HepG2 (cell line): ENCODE measurements around the gene AAGAB. TPM values are rescaled to one million over a fixed set of nuclear protein-coding genes. Genes with fewer than 3 reads are reported as not detected.

ENCODE experiments used
- ATAC-seq: fragments of 200-7000 bp; cut with Tn5 transposase; 3 replicates; pipeline ENCODE4 v1.9.1; 2020; ENCODE audit warnings: mild to moderate bottlenecking, moderate library complexity
- Bru-seq: library from RNA; stranded (reverse); fragments of 400-500 nt; gene quantifications from one replicate; lab custom pipeline; 2021; lab: Mats Ljungman, UMichigan
- BruChase-seq, 2 experiments: library from RNA; stranded (reverse); fragments of 400-500 nt; gene quantifications; one replicate each; lab custom pipeline; 2021; lab: Mats Ljungman, UMichigan
- BruUV-seq: library from RNA; stranded (reverse); fragments of 400-500 nt; replicated peaks from 2 replicates; lab custom pipeline; 2021; lab: Mats Ljungman, UMichigan
- CTCF ChIA-PET: fragments of 300-600 bp; formaldehyde crosslinking; extraction: SDS; loops from one replicate; lab custom pipeline; 2021; ENCODE audit warnings: low total read pairs, inconsistent platforms, low intra/inter-chr PET ratio; lab: Yijun Ruan, JAX
- POLR2A ChIA-PET: fragments of 350-600 bp; sonication (Branson Sonifier 250); formaldehyde crosslinking; loops from one replicate; lab custom pipeline; 2020; ENCODE audit warnings: antibody characterized with exemption, inconsistent platforms; lab: Yijun Ruan, JAX
- DNase-seq: peaks from one replicate; pipeline ENCODE4 v3.0.0-alpha.2; 2015; ENCODE audit warnings: low spot score
- FAIRE-seq: peaks from 3 replicates; lab custom pipeline; 2011; peaks lifted over from hg19 to GRCh38; lab: Jason Lieb, UNC
- H2AFZ ChIP-seq: one replicate; pipeline ENCODE4 v1.6.1; 2011; ENCODE audit warnings: low read length, inconsistent platforms
- H3K27ac ChIP-seq: fragments of 300-600 bp; 3 replicates; pipeline ENCODE4 v1.8.0; 2011; ENCODE audit warnings: mixed run types, mild to moderate bottlenecking, mixed read lengths, low read length, inconsistent platforms; ENCODE audit not compliant: insufficient read depth; ENCODE audit errors: extremely low read length
- H3K27me3 ChIP-seq, 2 experiments: fragments of 200-600 bp in 1 of 2; 2 replicates in 1 of 2; 3 replicates in 1 of 2; pipeline versions ENCODE4 v1.6.0 to v1.8.0; 2011; ENCODE audit warnings: low read length in 2 of 2, mild to moderate bottlenecking in 2 of 2, moderate library complexity in 2 of 2, inconsistent platforms in 1 of 2; ENCODE audit not compliant: insufficient read depth in 2 of 2, control insufficient read depth in 1 of 2
- H3K36me3 ChIP-seq, 2 experiments: fragments of 200-600 bp in 1 of 2; replicated peaks in 1 of 2; 2 replicates in 1 of 2; 3 replicates in 1 of 2; pipeline versions ENCODE4 v1.5.1 to v1.8.0; 2011; ENCODE audit warnings: low read length in 2 of 2, inconsistent platforms in 1 of 2; ENCODE audit not compliant: insufficient read depth in 2 of 2, control insufficient read depth in 1 of 2
- H3K4me1 ChIP-seq: 2 replicates; pipeline ENCODE4 v1.5.1; 2012; ENCODE audit warnings: low read length, inconsistent platforms; ENCODE audit not compliant: insufficient read depth
- H3K4me2 ChIP-seq: 2 replicates; pipeline ENCODE4 v1.6.0; 2011; ENCODE audit warnings: low read depth, low read length, inconsistent platforms
- H3K4me3 ChIP-seq, 3 experiments: fragments of 200-600 bp in 1 of 3; sonication (generic), shearing (Covaris generic) in 1 of 3; replicated peaks in 1 of 3; 2 replicates each; pipeline ENCODE4 v1.5.1; 2011 to 2016; ENCODE audit warnings: low read length in 3 of 3, inconsistent platforms in 2 of 3, low read depth in 2 of 3, mild to moderate bottlenecking in 2 of 3, control low read depth in 1 of 3, mixed read lengths in 1 of 3; ENCODE audit not compliant: insufficient read depth in 1 of 3
- H3K79me2 ChIP-seq: one replicate; pipeline ENCODE4 v1.6.1; 2011; ENCODE audit warnings: low read length, inconsistent platforms; ENCODE audit not compliant: insufficient read depth
- H3K9ac ChIP-seq: 2 replicates; pipeline ENCODE4 v1.6.0; 2011; ENCODE audit warnings: mild to moderate bottlenecking, low read depth, low read length, inconsistent platforms; ENCODE audit not compliant: insufficient read depth
- H3K9me3 ChIP-seq: 2 replicates; pipeline ENCODE4 v1.5.1; 2012; ENCODE audit warnings: mild to moderate bottlenecking, low read length
- H4K20me1 ChIP-seq: 2 replicates; pipeline ENCODE4 v1.6.0; 2011; ENCODE audit warnings: inconsistent platforms, mild to moderate bottlenecking, low read length, moderate library complexity; ENCODE audit not compliant: insufficient read depth
- ARID4A ChIP-seq: sonication (generic); formaldehyde crosslinking; IDR thresholded peaks from 2 replicates; pipeline ENCODE4 v1.5.0; 2020; ENCODE audit warnings: mild to moderate bottlenecking, missing genetic modification reagents, borderline replicate concordance
- FOXK1 ChIP-seq: sonication (generic); formaldehyde crosslinking; IDR thresholded peaks from 2 replicates; pipeline ENCODE4 v1.4.0; 2020; ENCODE audit warnings: low read depth, missing genetic modification reagents, borderline replicate concordance
- USF2 ChIP-seq, 2 experiments: sonication (generic) in 1 of 2; formaldehyde crosslinking in 1 of 2; IDR thresholded peaks; 2 replicates each; pipeline versions ENCODE4 v1.5.1 to v1.6.1; 2011 to 2020; ENCODE audit warnings: borderline replicate concordance in 1 of 2, low read depth in 1 of 2, low read length in 1 of 2, mild to moderate bottlenecking in 1 of 2, missing genetic modification reagents in 1 of 2, moderate library complexity in 1 of 2
- ZNF225 ChIP-seq: sonication (generic); formaldehyde crosslinking; IDR thresholded peaks from 2 replicates; pipeline ENCODE4 v1.4.0; 2020; ENCODE audit warnings: mild to moderate bottlenecking, missing genetic modification reagents
- ZSCAN20 ChIP-seq: sonication (generic); formaldehyde crosslinking; IDR thresholded peaks from 2 replicates; pipeline ENCODE4 v1.4.0; 2020; ENCODE audit warnings: missing genetic modification reagents, mild to moderate bottlenecking, borderline replicate concordance
- WGBS: methylation state at CpG from one replicate; pipeline ENCODE4 v1.1.6; 2017; ENCODE audit warnings: low lambda C conversion rate; 5-methylcytosine and 5-hydroxymethylcytosine counted together
- in situ Hi-C: cut with HindIII; loops from 2 replicates; pipeline ENCODE4 v1.10.0; 2017; ENCODE audit warnings: low pct_unique_long_range_greater_than_20kb; ENCODE audit not compliant: extremely low pct_ligation_motif_present
- intact Hi-C: fragments of 100-400 bp; cut with micrococcal nuclease; formaldehyde crosslinking; loops from one replicate; pipeline ENCODE4 v1.10.0; 2022; ENCODE audit not compliant: unreplicated experiment
- long read RNA-seq, 2 experiments: library from RNA in 1 of 2; library from polyadenylated mRNA in 1 of 2; stranded (forward) in 1 of 2; unstranded in 1 of 2; transcript quantifications; one replicate each; pipeline ENCODE4 v2.0.0, GENCODE V29; 2019 to 2022
- polyA minus RNA-seq, 3 experiments: library from RNA; depleted of rRNA, polyadenylated mRNA; stranded (reverse); fragments of >200 nt; gene quantifications; 2 replicates each; pipeline ENCODE4 v1.2.3, GENCODE V29; 2011; ENCODE audit warnings: low replicate concordance in 1 of 3
- polyA plus RNA-seq, 8 experiments: library from polyadenylated mRNA; depleted of rRNA in 3 of 8; stranded (reverse) in 7 of 8; unstranded in 1 of 8; fragments of >200 nt; fragmentation: Illumina TruSeq in 4 of 8; extraction: Trizol in 4 of 8; gene quantifications; 2 replicates each; pipeline versions ENCODE4 v1.2.1 to v1.2.3, GENCODE V29; 2011 to 2016; ENCODE audit warnings: low read depth in 4 of 8, missing spikeins in 1 of 8, mixed read lengths in 1 of 8; ENCODE audit not compliant: insufficient read depth in 1 of 8
- total RNA-seq, 5 experiments: library from RNA; depleted of rRNA; stranded (reverse); fragments of >200 nt; fragmentation: Illumina TruSeq; extraction: Trizol; gene quantifications; 2 replicates each; pipeline ENCODE4 v1.2.3, GENCODE V29; 2016; ENCODE audit warnings: low read depth in 1 of 5

The AAGAB gene
- 34.9 and 52.3 TPM in 2 replicates for total RNA-seq (2016; rRNA removed; fragmentation: Illumina TruSeq; extraction: Trizol)
- 53.2 and 54.6 TPM in 2 replicates for total RNA-seq (2016; cell fraction: cytosol; rRNA removed; fragmentation: Illumina TruSeq; extraction: Trizol; ENCODE audit: low read depth)
- 33.7 and 51.5 TPM in 2 replicates for total RNA-seq (2016; cell fraction: insoluble cytoplasmic fraction; rRNA removed; fragmentation: Illumina TruSeq; extraction: Trizol)
- total RNA-seq (2016; cell fraction: membrane; rRNA removed; fragmentation: Illumina TruSeq; extraction: Trizol): 19.1 and 20.8 TPM in 2 replicates
- 15.3 and 18.5 TPM in 2 replicates for total RNA-seq (2016; cell fraction: nucleus; rRNA removed; fragmentation: Illumina TruSeq; extraction: Trizol)
- 8.0 and 10.1 TPM in 2 replicates for polyA plus RNA-seq (2011; rRNA removed)
- polyA plus RNA-seq (2011; cell fraction: cytosol; rRNA removed): 7.5 and 8.8 TPM in 2 replicates
- 3.8 TPM in 2 replicates for polyA plus RNA-seq (2011; cell fraction: nucleus; rRNA removed)
- 8.7 and 8.9 TPM in 2 replicates for polyA plus RNA-seq (2012)
- 4.6 and 5.1 TPM in 2 replicates for polyA plus RNA-seq (2016; cell fraction: cytosol; fragmentation: Illumina TruSeq; extraction: Trizol; ENCODE audit: low read depth)
- 45.2 and 49.6 TPM in 2 replicates for polyA plus RNA-seq (2016; cell fraction: insoluble cytoplasmic fraction; fragmentation: Illumina TruSeq; extraction: Trizol; ENCODE audit: low read depth)
- polyA plus RNA-seq (2016; cell fraction: membrane; fragmentation: Illumina TruSeq; extraction: Trizol; ENCODE audit: low read depth): 11.6 and 13.1 TPM in 2 replicates
- 17.4 and 18.4 TPM in 2 replicates for polyA plus RNA-seq (2016; cell fraction: nucleus; fragmentation: Illumina TruSeq; extraction: Trizol; ENCODE audit: insufficient read depth, low read depth)
- 12.5 and 110 TPM in 2 replicates for polyA minus RNA-seq (2011; rRNA and poly(A)+ RNA removed; ENCODE audit: low replicate concordance)
- polyA minus RNA-seq (2011; cell fraction: cytosol; rRNA and poly(A)+ RNA removed): 10.6 and 10.7 TPM in 2 replicates
- 12.4 and 14.3 TPM in 2 replicates for polyA minus RNA-seq (2011; cell fraction: nucleus; rRNA and poly(A)+ RNA removed)
- Bru-seq, nascent RNA: percentile 62 among the genes with signal in this experiment
- percentile 66 among the genes with signal in this experiment for BruChase-seq, experiment 1, labeled RNA remaining after a 6-hour chase
- percentile 63 among the genes with signal in this experiment for BruChase-seq, experiment 2, labeled RNA remaining after a 2-hour chase
- long read RNA-seq, experiment 1, transcript AAGAB-201 (10 exons, 2,841 nt): major isoform, 15 of 20 reads
- long read RNA-seq, experiment 1, partial matches to known transcripts: 0 of 20 reads
- long read RNA-seq, experiment 1, other reads (novel, unspliced or antisense): 3 of 20 reads
- long read RNA-seq, experiment 2, transcript AAGAB-207 (10 exons, 2,251 nt): minor isoform, 5 of 67 reads
- long read RNA-seq, experiment 2, transcript AAGAB-201 (10 exons, 2,841 nt): major isoform, 34 of 67 reads
- long read RNA-seq, experiment 2, partial matches to known transcripts: 9 of 67 reads
- long read RNA-seq, experiment 2, other reads (novel, unspliced or antisense): 19 of 67 reads

GRCh38 chr15:67254238-67255175 lies at the start of gene AAGAB, which contains the start of gene IQCH:
TSS of gene AAGAB (minus strand) at chr15:67254661. CDS start at chr15:67254631, 30 bp downstream.
TSS of gene IQCH (plus strand) at chr15:67254786. CDS start at chr15:67254897, 111 bp downstream.
- ATAC-seq: peak; percentile 98
- H4K20me1 ChIP-seq: no peaks in the 10 kb centered on the region
- BruUV-seq: no TSS peak
- H3K36me3 ChIP-seq: no peaks in the 10 kb centered on the region
- peak within 1 kb of the TSS; percentile 88 to 98 (median 92) for H3K4me3 ChIP-seq
- in situ Hi-C loops (no loop called here), intact Hi-C loops (loop anchor here (2.0 kb wide), 1 partner anchor 188 kb away; no protein-coding TSS in a partner anchor)
- no peaks in the 10 kb centered on the region; a peak in 1 of 5 replicates for H3K27me3 ChIP-seq
- H3K4me1 ChIP-seq: peaks cover 31% of the 10 kb centered on the region
- peak within 1 kb of the TSS; percentile 65 for H3K27ac ChIP-seq
- ChIA-PET POLR2A (interaction anchor here (1.0 to 1.4 kb wide), 3 partner anchors 14 to 586 kb away, joined by 3 to 4 read pairs (median 3); no protein-coding TSS in a partner anchor), CTCF (no interaction called here)
- FAIRE-seq: peak; percentile 75
- peak within 1 kb of the TSS; percentile 79 for H2AFZ ChIP-seq
- H3K79me2 ChIP-seq: peaks cover 13% of the 10 kb centered on the region
- DNase-seq: peak; percentile 88
- no peaks in the 10 kb centered on the region for H3K9me3 ChIP-seq
- H3K4me2 ChIP-seq: peak within 1 kb of the TSS; percentile 90
- 1% methylated on average over 29 of the region's 76 CpGs for WGBS
- peak within 1 kb of the TSS; percentile 75 for H3K9ac ChIP-seq
- TF ChIP-seq ZSCAN20 (CRISPR knock-in tag): 0 out of 2 replicates have a peak, but pooled peaks have one; percentile 48
- TF ChIP-seq ZNF225: peak; percentile 80
- no peak for TF ChIP-seq USF2 (IDR thresholded peaks at IDR 0.05; ENCODE audit: low read depth, low read length)
- TF ChIP-seq USF2 (CRISPR knock-in tag; IDR thresholded peaks at IDR 0.05; ENCODE audit: borderline replicate concordance): 0 out of 2 replicates have a peak, but pooled peaks have one; percentile 8
- peak; percentile 74 for TF ChIP-seq FOXK1 (CRISPR knock-in tag)
- TF ChIP-seq ARID4A: peak; percentile 100
